SK-N-MC (cell line): ENCODE data around the gene FAM98C.
A peak's percentile ranks its signal among the peaks of the same experiment; 100 is the strongest.

Source experiments
- DNase-seq: peaks from one replicate; pipeline ENCODE4 v3.0.0-alpha.2; 2011; ENCODE audit warnings: low read depth, low spot score
- H3K27ac ChIP-seq: fragments of 200-600 bp; sonication (generic); 2 replicates; pipeline ENCODE4 v1.5.1; 2016; ENCODE audit warnings: mixed run types
- H3K36me3 ChIP-seq: fragments of 200-600 bp; sonication (generic); 2 replicates; pipeline ENCODE4 v1.6.1; 2017; ENCODE audit warnings: antibody characterized with exemption, low read length, mixed read lengths; ENCODE audit not compliant: insufficient read depth
- H3K4me3 ChIP-seq: fragments of 200-600 bp; sonication (generic); 2 replicates; pipeline ENCODE4 v1.5.1; 2016
- H3K9ac ChIP-seq: fragments of 200-600 bp; sonication (generic); 2 replicates; pipeline ENCODE4 v1.8.0; 2017; ENCODE audit warnings: mixed run types, mixed read lengths; ENCODE audit not compliant: insufficient read length
- H3K9me3 ChIP-seq: fragments of 200-600 bp; sonication (generic); 2 replicates; pipeline ENCODE4 v1.6.1; 2017; ENCODE audit warnings: low read depth, mild to moderate bottlenecking, antibody characterized with exemption, low read length, moderate library complexity, mixed read lengths
- EZH2 ChIP-seq: fragments of 200-600 bp; sonication (generic); IDR thresholded peaks from one replicate; pipeline ENCODE4 v1.6.1; 2017; ENCODE audit warnings: antibody characterized with exemption
- FOXP2 ChIP-seq: optimal IDR thresholded peaks from 2 replicates; pipeline ENCODE3; 2011; ENCODE audit warnings: mild to moderate bottlenecking, moderate library complexity; ENCODE audit not compliant: insufficient read depth; ENCODE audit errors: extremely low read length, control extremely low read depth
- POLR2AphosphoS5 ChIP-seq: IDR thresholded peaks from 2 replicates; pipeline ENCODE4 v1.6.1; 2012; ENCODE audit warnings: mild to moderate bottlenecking, low read depth, low read length, borderline replicate concordance

FAM98C gene

DNA sequence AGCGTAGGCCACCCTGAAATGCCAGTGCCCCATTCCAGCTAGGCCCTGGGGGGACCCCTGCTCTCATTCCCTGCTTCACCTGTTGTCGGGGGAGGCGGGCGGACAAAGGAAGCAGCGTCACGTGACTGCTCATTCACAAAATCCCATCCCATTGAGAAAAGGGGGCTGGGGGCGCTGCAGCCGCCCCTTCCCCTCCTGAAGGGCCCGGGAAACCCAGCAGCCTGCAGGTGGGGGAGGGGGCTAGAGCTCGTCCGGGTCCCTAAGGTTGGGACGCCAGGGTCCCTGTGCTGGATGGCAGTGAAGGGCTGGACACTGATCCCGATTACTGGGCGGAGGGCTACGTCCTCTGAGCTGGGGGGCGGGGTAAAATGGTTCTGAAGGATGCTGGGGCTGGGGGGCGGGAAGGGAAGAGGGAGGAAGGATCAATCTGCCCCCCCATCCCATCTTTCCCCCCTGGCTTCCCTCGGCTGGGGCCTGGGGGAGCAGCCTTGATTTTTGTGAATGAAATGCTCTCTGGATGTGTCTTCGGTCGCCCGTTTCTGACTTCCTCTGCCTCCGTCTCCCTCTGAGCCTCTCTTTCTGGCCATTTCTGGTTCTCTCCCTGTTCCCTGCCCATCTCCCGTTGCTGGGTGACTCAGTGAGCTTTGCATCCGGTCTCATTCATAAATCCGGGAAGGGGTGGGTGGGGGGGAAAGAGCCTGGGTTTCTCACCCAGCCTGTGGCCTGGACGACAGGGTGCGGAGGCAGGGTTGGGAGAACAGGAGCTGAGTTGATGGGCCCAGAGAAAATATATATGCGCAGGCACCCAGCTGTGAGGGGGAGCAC lies 13.6 kb upstream of the FAM98C start:
- H3K4me3 ChIP-seq: peak overlapping the region; percentile 97
- H3K27ac ChIP-seq: no peak overlapping the region
- TF ChIP-seq POLR2AphosphoS5 (no peak), EZH2 (no peak), FOXP2 (no peak)
- peak overlapping the region; percentile 55 for H3K9ac ChIP-seq
- no peaks in the 10 kb centered on the region for H3K36me3 ChIP-seq
- DNase-seq: no peak
- no peaks in the 10 kb centered on the region for H3K9me3 ChIP-seq

DNA sequence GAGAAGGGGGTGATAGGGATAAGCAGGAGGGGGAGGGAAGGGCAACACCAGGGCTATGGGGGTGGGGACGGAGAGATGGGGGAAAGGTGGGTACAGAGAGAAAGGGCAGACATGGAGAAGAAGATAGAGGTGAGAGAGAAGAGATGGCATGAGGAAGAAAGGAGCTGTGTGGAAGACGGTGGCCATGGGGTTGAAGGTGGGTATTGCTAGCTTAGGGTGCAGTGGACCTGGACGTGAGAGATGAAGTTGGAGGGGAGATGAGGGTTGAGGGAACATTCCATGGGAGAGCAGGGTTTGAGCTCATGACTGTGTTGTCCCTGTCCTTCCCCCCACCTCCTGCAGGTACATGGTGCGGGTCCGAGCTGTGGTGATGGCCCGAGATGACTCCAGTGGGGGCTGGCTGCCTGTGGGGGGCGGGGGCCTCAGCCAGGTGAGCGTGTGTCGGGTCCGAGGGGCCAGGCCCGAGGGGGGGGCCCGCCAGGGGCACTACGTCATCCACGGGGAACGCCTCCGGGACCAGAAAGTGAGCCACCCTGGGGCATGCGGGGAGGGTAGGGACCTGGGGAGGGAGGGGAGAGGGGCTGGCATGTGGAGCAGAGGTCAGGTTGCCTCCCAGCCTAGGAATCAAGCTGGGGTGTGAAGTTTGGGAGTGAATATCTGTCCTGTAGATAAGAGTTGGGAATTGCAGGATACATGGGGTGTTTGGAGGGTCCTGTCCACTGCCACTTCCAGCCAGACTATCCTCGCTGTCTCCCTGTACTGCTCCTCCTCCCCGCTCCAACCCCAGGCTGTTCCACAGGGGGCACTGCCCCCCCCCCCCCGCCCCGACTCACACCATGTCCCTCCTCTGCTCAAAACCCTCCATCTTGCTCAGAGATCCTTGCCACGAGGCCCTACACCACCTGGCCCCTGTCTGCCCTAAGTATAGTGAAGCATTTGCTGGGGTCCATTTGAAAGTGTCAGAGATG lies 12.7 kb upstream of the FAM98C start:
- no peak for DNase-seq
- H3K9ac ChIP-seq: no peak overlapping the region
- H3K4me3 ChIP-seq: no peak overlapping the region
- H3K9me3 ChIP-seq: no peaks in the 10 kb centered on the region
- TF ChIP-seq FOXP2 (no peak), EZH2 (no peak), POLR2AphosphoS5 (no peak)
- no peak overlapping the region for H3K27ac ChIP-seq
- no peaks in the 10 kb centered on the region for H3K36me3 ChIP-seq

DNA sequence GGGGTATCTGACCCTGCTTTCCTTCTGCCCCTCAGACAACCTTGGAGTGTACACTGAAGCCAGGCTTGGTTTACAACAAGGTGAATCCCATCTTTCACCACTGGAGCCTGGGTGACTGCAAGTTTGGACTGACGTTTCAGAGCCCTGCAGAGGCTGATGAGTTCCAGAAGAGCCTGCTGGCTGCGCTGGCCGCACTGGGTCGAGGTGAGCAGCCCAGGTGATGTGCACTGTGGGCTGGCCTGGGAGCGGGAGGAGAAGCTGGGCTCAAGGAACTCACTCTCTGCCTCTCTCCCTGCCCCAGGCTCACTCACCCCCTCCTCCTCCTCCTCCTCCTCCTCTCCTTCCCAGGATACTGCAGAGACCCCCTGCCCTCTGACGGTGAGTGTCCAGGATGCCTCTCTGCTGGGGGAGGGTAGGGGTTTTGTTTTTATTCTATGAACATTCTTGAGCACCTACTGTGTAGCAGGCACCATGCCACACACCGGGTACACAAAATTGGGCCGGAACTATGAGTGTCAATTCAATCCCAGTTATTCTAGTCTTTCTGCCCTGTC lies 10.9 kb upstream of the FAM98C start:
- TF ChIP-seq FOXP2: no peak
- no peak for TF ChIP-seq EZH2
- TF ChIP-seq POLR2AphosphoS5: no peak
- H3K9ac ChIP-seq: no peak overlapping the region
- DNase-seq: no peak
- no peak overlapping the region for H3K27ac ChIP-seq
- H3K36me3 ChIP-seq: no peaks in the 10 kb centered on the region
- no peak overlapping the region for H3K4me3 ChIP-seq
- no peaks in the 10 kb centered on the region for H3K9me3 ChIP-seq

DNA sequence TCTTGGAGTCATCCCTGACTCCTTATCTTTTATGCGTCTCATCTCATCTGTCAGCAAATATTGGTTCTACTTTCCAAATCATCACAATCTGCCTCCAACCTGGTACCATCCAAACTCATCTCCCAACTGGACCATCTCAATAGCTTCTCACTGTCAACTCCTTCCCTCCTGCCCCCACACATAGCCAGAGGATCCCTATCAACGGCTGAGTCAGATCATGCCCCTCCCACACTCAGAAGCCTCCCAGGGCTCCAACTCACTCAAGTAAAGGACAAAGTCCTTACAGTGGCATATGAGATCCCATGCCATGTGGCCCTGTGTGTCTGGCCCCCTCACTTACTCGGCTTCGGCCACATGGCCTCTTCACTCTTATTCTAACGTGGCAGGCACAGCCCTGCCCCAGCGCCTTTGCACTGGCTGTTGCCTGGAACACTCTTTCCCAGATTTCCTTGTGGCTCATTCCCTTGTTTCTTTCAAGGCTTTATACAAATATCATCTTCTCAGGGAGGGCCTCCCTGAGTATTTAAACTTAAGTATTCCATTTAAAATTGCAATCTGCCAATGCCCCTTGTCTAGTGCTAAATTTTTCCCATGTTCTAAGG lies 10.1 kb upstream of the FAM98C start:
- Histone ChIP-seq H3K9me3 (no peaks in the 10 kb centered on the region), H3K4me3 (no peak overlapping the region), H3K9ac (no peak overlapping the region), H3K36me3 (no peaks in the 10 kb centered on the region), H3K27ac (no peak overlapping the region)
- DNase-seq: no peak
- TF ChIP-seq FOXP2 (no peak), EZH2 (no peak), POLR2AphosphoS5 (no peak)

DNA sequence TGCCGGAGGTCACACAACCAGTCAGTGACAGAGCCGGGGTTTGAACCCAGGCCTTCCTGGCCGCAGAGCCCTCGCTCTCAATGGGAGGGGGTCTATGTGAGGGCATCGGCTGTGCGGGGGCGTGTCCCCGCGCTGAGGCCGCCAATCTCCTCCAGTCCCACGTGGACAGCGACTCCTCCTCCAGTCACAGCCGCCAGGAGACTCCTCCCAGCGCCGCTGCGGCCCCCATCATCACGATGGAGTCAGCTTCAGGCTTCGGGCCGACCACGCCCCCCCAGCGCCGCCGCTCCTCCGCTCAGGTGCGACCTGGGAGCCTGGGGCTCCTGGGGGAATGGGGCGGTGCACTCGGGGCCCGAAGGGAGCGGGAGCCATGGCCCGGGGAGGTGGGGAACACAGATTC lies 8.4 kb upstream of the FAM98C start:
- TF ChIP-seq POLR2AphosphoS5 (no peak), EZH2 (no peak), FOXP2 (no peak)
- H3K9me3 ChIP-seq: no peaks in the 10 kb centered on the region
- H3K4me3 ChIP-seq: no peak overlapping the region
- H3K36me3 ChIP-seq: no peaks in the 10 kb centered on the region
- no peak for DNase-seq
- H3K9ac ChIP-seq: no peak overlapping the region
- H3K27ac ChIP-seq: no peak overlapping the region

DNA sequence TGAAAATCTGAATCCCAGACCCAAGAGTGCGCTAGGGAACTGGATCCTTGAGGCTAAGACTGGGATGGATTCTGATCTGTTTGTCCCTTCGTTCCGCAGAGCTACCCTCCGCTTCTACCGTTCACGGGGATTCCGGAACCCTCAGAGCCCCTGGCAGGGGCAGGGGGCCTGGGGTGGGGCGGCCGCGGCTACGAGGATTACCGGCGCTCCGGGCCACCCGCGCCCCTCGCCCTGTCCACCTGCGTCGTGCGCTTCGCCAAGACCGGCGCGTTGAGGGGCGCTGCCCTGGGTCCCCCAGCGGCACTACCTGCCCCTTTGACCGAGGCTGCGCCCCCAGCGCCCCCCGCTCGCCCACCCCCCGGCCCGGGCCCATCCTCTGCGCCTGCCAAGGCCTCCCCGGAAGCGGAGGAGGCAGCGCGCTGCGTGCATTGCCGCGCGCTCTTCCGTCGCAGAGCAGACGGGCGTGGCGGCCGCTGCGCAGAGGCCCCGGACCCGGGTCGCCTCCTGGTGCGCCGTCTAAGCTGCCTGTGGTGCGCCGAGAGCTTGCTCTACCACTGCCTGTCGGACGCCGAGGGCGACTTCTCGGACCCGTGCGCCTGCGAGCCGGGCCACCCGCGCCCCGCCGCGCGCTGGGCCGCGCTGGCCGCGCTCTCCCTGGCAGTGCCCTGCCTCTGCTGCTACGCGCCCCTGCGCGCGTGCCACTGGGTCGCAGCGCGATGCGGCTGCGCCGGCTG lies 7.3 kb upstream of the FAM98C start:
- Histone ChIP-seq H3K4me3 (no peak overlapping the region), H3K27ac (no peak overlapping the region), H3K9me3 (no peaks in the 10 kb centered on the region), H3K9ac (no peak overlapping the region), H3K36me3 (no peaks in the 10 kb centered on the region)
- TF ChIP-seq EZH2: no peak
- no peak for TF ChIP-seq POLR2AphosphoS5
- TF ChIP-seq FOXP2: no peak
- no peak for DNase-seq

DNA sequence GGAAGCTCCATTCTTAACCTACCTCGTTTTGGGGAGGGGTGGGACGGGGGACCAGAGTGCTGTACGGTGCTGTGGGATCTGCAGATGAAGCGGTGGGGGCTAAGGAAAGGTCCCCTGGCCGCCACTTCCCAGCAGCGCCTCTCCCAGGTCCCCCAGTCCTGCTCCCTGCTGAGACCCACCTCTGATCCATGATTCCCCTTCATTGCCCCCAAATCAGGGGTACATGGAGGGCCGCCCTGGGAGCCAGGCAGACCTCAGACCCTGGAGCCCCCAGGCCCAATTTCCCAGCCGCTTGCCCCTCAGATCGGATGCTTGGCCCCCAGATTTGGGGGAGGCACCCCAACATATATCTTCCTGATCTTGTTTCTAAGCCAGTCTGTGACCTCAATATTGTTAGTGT lies 3.8 kb upstream of the FAM98C start:
- H3K9ac ChIP-seq: no peak overlapping the region
- no peak for DNase-seq
- H3K9me3 ChIP-seq: no peaks in the 10 kb centered on the region
- no peak overlapping the region for H3K4me3 ChIP-seq
- TF ChIP-seq EZH2 (no peak), FOXP2 (no peak), POLR2AphosphoS5 (no peak)
- H3K36me3 ChIP-seq: no peaks in the 10 kb centered on the region
- no peak overlapping the region for H3K27ac ChIP-seq

DNA sequence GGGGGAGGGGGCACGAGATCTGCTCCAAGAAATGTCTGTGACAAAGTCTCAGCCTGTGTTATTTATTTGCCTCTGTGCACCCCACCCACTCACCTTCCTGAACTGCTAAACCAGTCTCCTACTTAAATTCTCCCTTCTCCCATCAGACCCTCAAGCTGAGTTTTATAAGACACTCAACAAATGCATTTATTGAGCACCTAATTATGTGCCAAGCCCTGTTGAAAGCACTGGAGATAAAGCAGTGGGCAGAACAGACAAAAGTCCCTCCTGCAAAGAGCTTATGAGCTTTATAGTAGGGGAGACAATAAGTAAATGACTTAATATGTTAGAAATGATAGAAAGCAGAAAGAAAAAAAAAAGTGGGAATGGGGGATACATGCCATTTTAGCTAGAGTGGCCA lies 3.4 kb upstream of the FAM98C start:
- H3K9me3 ChIP-seq: no peaks in the 10 kb centered on the region
- no peak for TF ChIP-seq POLR2AphosphoS5
- no peak for TF ChIP-seq FOXP2
- no peak for TF ChIP-seq EZH2
- H3K36me3 ChIP-seq: no peaks in the 10 kb centered on the region
- no peak overlapping the region for H3K27ac ChIP-seq
- no peak for DNase-seq
- no peak overlapping the region for H3K4me3 ChIP-seq
- H3K9ac ChIP-seq: no peak overlapping the region
